Measurements from ENCODE around the gene SYNPO2. TPM values are rescaled to one million over a fixed set of nuclear protein-coding genes. Genes with fewer than 3 reads are reported as not detected.
A peak's percentile ranks its signal among the peaks of the same experiment; 100 is the strongest.

SYNPO2 gene
- total and polyA plus RNA-seq, 3 experiments from 2014 or later, result 0.16 to 0.22 (median 0.21) TPM

DNA sequence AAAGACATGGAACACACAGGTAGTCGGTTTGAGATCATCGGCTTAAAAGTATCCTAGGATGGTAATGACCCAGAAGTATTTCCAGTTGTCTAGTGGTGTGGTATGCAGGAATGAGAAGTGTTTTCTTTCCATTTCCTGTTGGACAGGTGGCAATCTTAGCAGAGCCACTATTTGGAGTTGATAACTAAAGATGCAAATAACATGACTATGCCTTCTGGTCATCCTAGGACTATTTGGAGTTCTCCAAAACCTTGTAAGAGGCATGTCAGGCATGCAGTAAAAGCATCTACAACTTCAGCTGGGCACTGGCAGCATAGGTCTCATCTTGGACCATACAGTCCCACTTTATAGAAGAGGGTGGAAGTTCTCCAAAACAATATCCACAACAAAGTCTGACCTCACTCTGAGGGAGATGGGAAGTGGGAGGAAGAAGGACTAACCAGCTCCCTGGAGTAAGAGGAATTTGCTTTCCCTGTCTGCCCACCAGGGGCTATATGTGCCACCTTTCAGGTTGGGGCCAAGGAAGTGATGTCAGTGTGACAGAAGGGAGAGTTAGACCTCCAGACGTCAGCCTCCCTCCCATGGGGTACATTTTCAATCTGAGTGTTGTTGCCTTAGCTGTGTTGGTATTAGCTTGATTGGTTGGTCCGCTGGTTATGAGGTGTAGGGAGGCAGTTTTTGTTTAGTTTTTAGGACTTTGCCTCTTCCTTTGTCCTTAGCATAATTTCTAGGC lies 145.8 kb downstream of the SYNPO2 start:
- no peaks in the 10 kb centered on the region for H3K9me3 ChIP-seq (ENCODE audit: low read length)
- POLR2A ChIA-PET, result no interaction called here
- H3K27me3 ChIP-seq (ENCODE audit: insufficient read depth, low read length, poor library complexity, severe bottlenecking), result peaks cover 7% of the 10 kb centered on the region
- no peaks in the 10 kb centered on the region for H3K4me1 ChIP-seq (ENCODE audit: insufficient read depth, low read length)
- Mint-ChIP-seq H3K36me3 (peaks cover 0 to 2% (median 0%) of the 10 kb centered on the region in 3 donors), H3K4me3 (no peak overlapping the region), H3K27me3 (peaks cover 0 to 21% of the 10 kb centered on the region in 2 donors), H3K4me1 (no peaks in the 10 kb centered on the region), H3K27ac (no peak overlapping the region), H3K9me3 (no peaks in the 10 kb centered on the region)
- no peak for DNase-seq
- CTCF ChIA-PET, result interaction anchor here (1.0 kb wide), 1 partner anchor 8 kb away, joined by 3 read pairs; no protein-coding TSS in a partner anchor
- H3K27ac ChIP-seq (ENCODE audit: low read depth, low read length), result no peak overlapping the region
- H3K4me3 ChIP-seq (ENCODE audit: low read length), result no peak overlapping the region
- H3K36me3 ChIP-seq (ENCODE audit: insufficient read depth, low read length), result no peaks in the 10 kb centered on the region

DNA sequence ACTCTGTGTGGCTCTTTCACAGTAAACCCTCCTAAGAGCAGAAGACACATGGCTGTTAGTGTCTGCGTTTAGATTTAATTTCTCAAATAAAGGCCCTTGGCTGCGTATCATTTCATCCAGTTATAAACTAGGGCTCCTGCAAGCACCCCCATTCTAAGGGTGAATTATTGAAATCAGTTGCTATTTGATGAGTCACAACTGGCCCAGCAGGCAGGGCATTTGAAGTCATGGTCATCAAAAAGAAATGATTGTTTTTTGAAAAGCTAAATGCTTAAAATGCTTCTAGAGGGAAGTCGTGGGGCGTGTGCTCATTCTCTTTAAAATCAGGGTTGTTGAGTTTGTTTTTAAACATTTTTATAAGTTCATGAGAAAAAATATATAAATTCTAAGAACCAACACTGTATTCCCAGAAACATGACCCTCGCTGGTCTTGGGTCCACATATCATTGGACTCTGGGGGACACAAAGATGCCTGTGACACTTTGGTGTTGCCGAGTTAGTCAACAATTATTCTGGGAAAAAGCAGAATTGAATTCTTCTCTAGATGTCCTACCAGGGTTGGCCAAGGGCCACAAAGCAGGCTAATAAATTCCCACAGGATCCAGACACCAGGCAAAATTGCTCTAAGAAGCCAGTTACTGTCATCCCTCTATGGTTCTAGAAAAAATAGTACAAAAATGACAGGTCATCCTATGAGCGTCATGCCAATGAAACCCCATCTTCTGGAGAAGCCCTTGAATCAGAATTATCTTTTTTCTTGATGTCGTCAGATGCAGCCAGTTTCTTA lies 147.5 kb downstream of the SYNPO2 start:
- POLR2A ChIA-PET, result no interaction called here
- H3K27me3 ChIP-seq (ENCODE audit: insufficient read depth, low read length, poor library complexity, severe bottlenecking), result peaks cover 7% of the 10 kb centered on the region
- H3K4me1 ChIP-seq (ENCODE audit: insufficient read depth, low read length), result no peaks in the 10 kb centered on the region
- H3K9me3 ChIP-seq (ENCODE audit: low read length), result no peaks in the 10 kb centered on the region
- no peak for DNase-seq
- H3K27me3 Mint-ChIP-seq, result peaks cover 0 to 13% of the 10 kb centered on the region in 2 donors
- H3K4me3 Mint-ChIP-seq, result no peak overlapping the region
- H3K36me3 Mint-ChIP-seq, result no peaks in the 10 kb centered on the region
- H3K4me1 Mint-ChIP-seq, result no peaks in the 10 kb centered on the region
- no peak overlapping the region for H3K27ac Mint-ChIP-seq
- no peak overlapping the region for H3K4me3 ChIP-seq (ENCODE audit: low read length)
- CTCF ChIA-PET, result no interaction called here
- H3K9me3 Mint-ChIP-seq, result no peaks in the 10 kb centered on the region
- no peaks in the 10 kb centered on the region for H3K36me3 ChIP-seq (ENCODE audit: insufficient read depth, low read length)
- no peak overlapping the region for H3K27ac ChIP-seq (ENCODE audit: low read depth, low read length)

DNA sequence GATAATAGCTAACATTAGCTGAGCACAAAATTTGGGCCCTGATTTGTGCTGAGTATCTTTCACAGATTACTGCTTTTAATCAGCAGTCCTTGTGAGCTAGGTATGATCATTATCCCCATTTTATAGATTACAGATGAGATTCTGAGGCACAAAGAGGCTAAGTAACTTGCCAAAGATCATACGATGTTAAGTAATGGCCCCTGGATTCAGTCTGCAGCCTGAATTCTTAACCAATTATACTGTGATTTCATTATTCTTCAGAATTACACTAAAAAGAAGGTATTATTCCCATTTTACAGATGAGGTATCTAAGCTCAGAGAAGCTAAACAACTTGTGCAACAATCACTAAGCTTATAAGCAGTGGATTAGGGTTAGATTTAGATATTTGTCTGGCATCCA lies 149.1 kb downstream of the SYNPO2 start:
- Histone ChIP-seq H3K4me1 (ENCODE audit: insufficient read depth, low read length) (peaks cover 4% of the 10 kb centered on the region), H3K36me3 (ENCODE audit: insufficient read depth, low read length) (no peaks in the 10 kb centered on the region), H3K9me3 (ENCODE audit: low read length) (no peaks in the 10 kb centered on the region), H3K4me3 (ENCODE audit: low read length) (no peak overlapping the region), H3K27ac (ENCODE audit: low read depth, low read length) (no peak overlapping the region), H3K27me3 (ENCODE audit: insufficient read depth, low read length, poor library complexity, severe bottlenecking) (peaks cover 7% of the 10 kb centered on the region)
- H3K27me3 Mint-ChIP-seq, result peaks cover 0 to 16% of the 10 kb centered on the region in 2 donors
- CTCF ChIA-PET, result no interaction called here
- H3K36me3 Mint-ChIP-seq, result no peaks in the 10 kb centered on the region
- DNase-seq, result no peak
- POLR2A ChIA-PET, result no interaction called here
- H3K27ac Mint-ChIP-seq, result no peak overlapping the region
- H3K9me3 Mint-ChIP-seq, result no peaks in the 10 kb centered on the region
- H3K4me3 Mint-ChIP-seq, result no peak overlapping the region
- H3K4me1 Mint-ChIP-seq, result peaks cover 0 to 7% (median 2%) of the 10 kb centered on the region in 3 donors

DNA sequence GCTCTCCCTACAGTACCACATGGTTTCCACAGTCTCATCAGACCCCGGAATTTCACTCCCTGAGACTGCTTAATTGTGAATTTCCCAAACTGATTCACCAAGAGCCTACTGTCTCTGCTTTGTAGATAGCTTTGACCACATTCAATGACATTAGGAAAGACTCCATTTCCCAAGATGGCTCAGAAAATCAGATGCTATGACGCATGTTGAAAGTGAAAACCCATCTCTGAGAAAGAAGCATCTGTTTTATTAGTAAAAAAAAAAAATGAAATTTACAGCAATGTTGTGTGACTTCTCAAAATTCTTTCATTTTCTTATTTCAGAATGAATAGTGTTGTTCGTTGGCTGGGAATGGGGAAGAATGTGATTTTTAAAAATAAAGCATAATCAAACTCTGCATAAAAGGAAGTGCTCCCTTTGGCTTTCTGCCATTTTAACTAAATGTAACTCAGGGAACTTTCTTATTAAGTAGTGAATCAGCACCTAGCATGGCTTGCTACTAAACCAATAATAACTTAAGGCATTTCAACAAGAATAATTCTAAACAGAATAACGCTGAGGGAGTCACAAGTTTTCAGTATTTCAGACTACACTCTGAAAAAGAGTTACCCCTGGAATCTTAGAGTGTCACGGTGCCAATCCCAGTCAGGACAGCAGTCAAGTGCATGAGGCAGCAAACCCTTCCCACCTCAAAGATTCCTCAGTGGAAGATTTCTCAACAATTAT lies 149.6 kb downstream of the SYNPO2 start:
- DNase-seq, result no peak
- Histone ChIP-seq H3K9me3 (ENCODE audit: low read length) (no peaks in the 10 kb centered on the region), H3K36me3 (ENCODE audit: insufficient read depth, low read length) (no peaks in the 10 kb centered on the region), H3K4me1 (ENCODE audit: insufficient read depth, low read length) (peaks cover 4% of the 10 kb centered on the region), H3K4me3 (ENCODE audit: low read length) (no peak overlapping the region), H3K27me3 (ENCODE audit: insufficient read depth, low read length, poor library complexity, severe bottlenecking) (peaks cover 7% of the 10 kb centered on the region), H3K27ac (ENCODE audit: low read depth, low read length) (no peak overlapping the region)
- Mint-ChIP-seq H3K36me3 (no peaks in the 10 kb centered on the region), H3K27ac (no peak overlapping the region), H3K27me3 (peaks cover 0 to 20% of the 10 kb centered on the region in 2 donors), H3K9me3 (no peaks in the 10 kb centered on the region), H3K4me1 (peaks cover 0 to 7% (median 2%) of the 10 kb centered on the region in 3 donors), H3K4me3 (no peak overlapping the region)
- ChIA-PET POLR2A (no interaction called here), CTCF (no interaction called here)

DNA sequence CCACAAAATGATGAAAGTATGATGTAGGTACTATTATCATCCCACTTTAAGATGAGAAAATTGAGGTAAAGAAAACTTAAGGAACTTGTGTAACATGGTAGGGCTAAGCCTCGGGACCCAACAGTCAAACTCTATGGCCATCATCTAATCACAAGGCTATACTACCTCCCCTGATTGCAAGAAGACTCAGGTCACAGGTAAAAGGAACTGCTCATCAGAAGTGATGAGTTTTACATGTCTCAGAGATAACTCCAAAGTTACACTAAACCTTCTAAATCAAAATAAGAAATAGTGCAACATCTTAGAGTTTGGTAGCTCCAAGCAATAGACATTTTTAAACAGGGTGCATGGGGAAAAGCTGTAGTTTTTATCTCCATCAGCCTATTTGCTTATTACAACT lies 150.5 kb downstream of the SYNPO2 start:
- Histone ChIP-seq H3K9me3 (ENCODE audit: low read length) (no peaks in the 10 kb centered on the region), H3K36me3 (ENCODE audit: insufficient read depth, low read length) (no peaks in the 10 kb centered on the region), H3K4me3 (ENCODE audit: low read length) (no peak overlapping the region), H3K27ac (ENCODE audit: low read depth, low read length) (no peak overlapping the region), H3K4me1 (ENCODE audit: insufficient read depth, low read length) (peaks cover 4% of the 10 kb centered on the region), H3K27me3 (ENCODE audit: insufficient read depth, low read length, poor library complexity, severe bottlenecking) (peaks cover 7% of the 10 kb centered on the region)
- DNase-seq, result no peak
- H3K27me3 Mint-ChIP-seq, result peaks cover 0 to 17% of the 10 kb centered on the region in 2 donors
- H3K9me3 Mint-ChIP-seq, result no peaks in the 10 kb centered on the region
- H3K36me3 Mint-ChIP-seq, result no peaks in the 10 kb centered on the region
- no peak overlapping the region for H3K4me3 Mint-ChIP-seq
- POLR2A ChIA-PET, result no interaction called here
- CTCF ChIA-PET, result no interaction called here
- H3K27ac Mint-ChIP-seq, result peak overlapping the region in 1 of 8 donors; percentile 33
- peaks cover 0 to 7% (median 2%) of the 10 kb centered on the region in 3 donors for H3K4me1 Mint-ChIP-seq

DNA sequence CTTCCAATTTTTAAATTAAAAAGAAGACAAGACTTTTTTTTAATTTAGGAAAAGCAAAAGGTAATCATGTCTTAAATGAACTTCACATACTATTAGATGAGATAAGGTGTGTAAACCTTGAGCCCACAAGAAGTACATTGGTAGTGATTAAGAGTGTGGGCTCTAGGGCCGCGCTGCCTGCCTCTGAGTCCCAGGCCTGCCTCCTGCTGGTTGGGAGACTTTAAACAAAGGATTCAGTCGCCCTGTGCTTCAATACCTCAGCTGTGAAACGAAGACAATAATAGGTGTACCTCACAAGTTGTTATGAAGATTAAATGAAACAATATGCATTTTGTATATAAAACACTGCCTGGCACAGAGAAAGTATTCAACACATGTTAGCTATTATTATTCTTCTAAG lies 151.1 kb downstream of the SYNPO2 start:
- POLR2A ChIA-PET, result no interaction called here
- DNase-seq, result no peak
- no peaks in the 10 kb centered on the region for H3K9me3 Mint-ChIP-seq

DNA sequence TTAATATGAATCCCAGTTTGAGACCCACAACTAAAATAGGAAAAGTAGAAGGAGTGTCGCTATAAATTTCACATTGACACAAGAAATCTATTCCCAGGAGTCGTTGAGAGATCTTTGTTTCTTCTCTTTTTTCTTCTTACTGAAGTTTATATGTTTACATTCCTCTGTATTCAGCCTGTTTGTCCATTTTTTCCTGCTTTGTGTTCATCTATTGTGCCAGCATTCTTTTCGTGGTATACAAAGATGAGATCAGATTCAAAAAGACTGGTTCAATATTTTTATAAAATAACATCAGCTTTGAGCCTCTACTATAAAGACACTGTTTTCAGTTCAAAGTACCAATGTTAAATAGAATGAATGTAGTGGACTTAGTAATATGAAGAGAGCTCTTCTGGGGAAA lies 151.6 kb downstream of the SYNPO2 start:
- Histone ChIP-seq H3K27me3 (ENCODE audit: insufficient read depth, low read length, poor library complexity, severe bottlenecking) (no peaks in the 10 kb centered on the region), H3K27ac (ENCODE audit: low read depth, low read length) (no peak overlapping the region), H3K4me1 (ENCODE audit: insufficient read depth, low read length) (peaks cover 4% of the 10 kb centered on the region), H3K9me3 (ENCODE audit: low read length) (no peaks in the 10 kb centered on the region), H3K36me3 (ENCODE audit: insufficient read depth, low read length) (no peaks in the 10 kb centered on the region), H3K4me3 (ENCODE audit: low read length) (no peak overlapping the region)
- no peak for DNase-seq
- Mint-ChIP-seq H3K36me3 (no peaks in the 10 kb centered on the region), H3K27ac (no peak overlapping the region), H3K27me3 (peaks cover 0 to 10% of the 10 kb centered on the region in 2 donors), H3K9me3 (no peaks in the 10 kb centered on the region), H3K4me1 (peaks cover 0 to 7% (median 2%) of the 10 kb centered on the region in 3 donors), H3K4me3 (no peak overlapping the region)
- CTCF ChIA-PET, result interaction anchor here (1.0 to 4.7 kb wide), 6 partner anchors 9 to 588 kb away, joined by 3 to 28 read pairs (median 11); partner anchors contain the start of gene PDE5A
- POLR2A ChIA-PET, result no interaction called here

More for the DNA sequence above, 151.1 kb downstream of the SYNPO2 start:
- Histone ChIP-seq H3K4me1 (ENCODE audit: insufficient read depth, low read length) (peaks cover 4% of the 10 kb centered on the region), H3K36me3 (ENCODE audit: insufficient read depth, low read length) (no peaks in the 10 kb centered on the region), H3K27me3 (ENCODE audit: insufficient read depth, low read length, poor library complexity, severe bottlenecking) (peaks cover 3% of the 10 kb centered on the region), H3K9me3 (ENCODE audit: low read length) (no peaks in the 10 kb centered on the region), H3K27ac (ENCODE audit: low read depth, low read length) (no peak overlapping the region), H3K4me3 (ENCODE audit: low read length) (no peak overlapping the region)
- Mint-ChIP-seq H3K27ac (no peak overlapping the region), H3K4me3 (no peak overlapping the region), H3K27me3 (peaks cover 0 to 11% of the 10 kb centered on the region in 2 donors), H3K4me1 (peaks cover 0 to 7% (median 2%) of the 10 kb centered on the region in 3 donors), H3K36me3 (no peaks in the 10 kb centered on the region)
- CTCF ChIA-PET, result interaction anchor here (1.0 to 4.7 kb wide), 4 partner anchors 9 to 268 kb away, joined by 3 to 28 read pairs (median 20); a partner anchor contains a TSS

All from CD8-positive, alpha-beta memory T cell (primary cell).